ENCODE measurements around the gene SPIB. TPM values are rescaled to one million over a fixed set of nuclear protein-coding genes. Genes with fewer than 3 reads are reported as not detected.

SPIB gene
- total and polyA plus RNA-seq, 2 of the 4 experiments (the other 2 are of a cell fraction), result not detected

DNA sequence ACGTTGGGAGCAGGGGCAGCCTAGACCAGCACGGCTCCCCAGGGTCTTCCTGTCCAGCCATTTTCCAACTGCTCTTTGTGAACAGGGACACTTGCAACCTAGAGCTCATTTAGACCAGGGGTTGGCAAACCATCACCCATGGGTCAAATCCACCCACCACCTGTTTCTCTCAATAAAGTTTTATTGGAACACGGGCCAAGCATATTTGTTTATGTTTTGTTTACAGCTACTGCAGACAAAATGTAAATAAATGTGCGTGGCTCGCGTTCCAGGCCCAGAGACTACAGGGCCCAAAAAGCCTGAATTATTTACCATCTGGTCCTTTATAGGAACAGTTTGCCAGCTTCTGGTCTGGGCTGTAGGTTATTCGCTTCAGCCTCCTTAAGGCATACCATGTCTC is 44.2 kb downstream of the SPIB start:
- H3K27ac ChIP-seq (ENCODE audit: insufficient read depth, low read length), result no peak overlapping the region
- BruUV-seq (replicated peaks), result no TSS peak
- H2AK5ac ChIP-seq (ENCODE audit: low read depth, low read length), result no peak overlapping the region
- H3K36me3 ChIP-seq (ENCODE audit: control insufficient read depth, insufficient read depth, low read length), result no peaks in the 10 kb centered on the region
- H2BK120ac ChIP-seq (ENCODE audit: low read depth, low read length), result no peak overlapping the region
- dilution Hi-C loops (cut with HindIII; ENCODE audit: low sequenced_read_pairs, unreplicated experiment) (no loop called here), in situ Hi-C loops (cut with MboI; ENCODE audit: low sequenced_read_pairs) (loop anchor here (5.0 kb wide), 1 partner anchor 96 kb away; the partner anchor contains the start of gene NAPSA), intact Hi-C loops (cut with micrococcal nuclease) (no loop called here)
- H3K4me1 ChIP-seq (ENCODE audit: control insufficient read depth, insufficient read depth, low read length), result no peaks in the 10 kb centered on the region
- ChIA-PET POLR2A (ENCODE audit: unreplicated experiment) (no interaction called here), CTCF (interaction anchor here (1.0 kb wide), 1 partner anchor 93 kb away, joined by 3 read pairs; no protein-coding TSS in a partner anchor)
- H2BK20ac ChIP-seq (ENCODE audit: low read depth, low read length), result no peak overlapping the region
- H2AK9ac ChIP-seq (replicated peaks; ENCODE audit: low read depth, low read length, poor library complexity), result no peak overlapping the region
- H2AFZ ChIP-seq (replicated peaks; ENCODE audit: low read length, poor library complexity), result no peak overlapping the region
- H4K91ac ChIP-seq (ENCODE audit: insufficient read depth, low read depth, low read length), result no peak overlapping the region
- no peak overlapping the region for H3K4me3 ChIP-seq (ENCODE audit: insufficient read depth, low read depth, low read length)
- H3K27me3 ChIP-seq (ENCODE audit: control insufficient read depth, insufficient read depth, low read length), result peaks cover 8% of the 10 kb centered on the region; the same call in 1 of the 2 replicates
- DNase-seq, result no peak
- no peak overlapping the region for H3K14ac ChIP-seq (replicated peaks; ENCODE audit: low read depth, low read length)
- H3K18ac ChIP-seq (ENCODE audit: low read depth, low read length), result no peak overlapping the region
- no peak overlapping the region for H4K8ac ChIP-seq (ENCODE audit: low read depth in 2 of 2, low read length in 2 of 2)
- ATAC-seq (ENCODE audit: low read depth), result no peak
- H2BK15ac ChIP-seq (ENCODE audit: low read depth, low read length), result no peak overlapping the region
- no peaks in the 10 kb centered on the region for H3K9me1 ChIP-seq (ENCODE audit: insufficient read depth, low read length)
- H3K79me1 ChIP-seq (ENCODE audit: low read depth in 1 of 2, low read length in 2 of 2), result no peaks in the 10 kb centered on the region
- WGBS, 2 experiments (ENCODE audit: extremely low coverage in 2 of 2, insufficient read length in 1 of 2), result no CpG with 5 or more reads among the region's 7 CpGs
- H4K20me1 ChIP-seq (ENCODE audit: insufficient read depth, low read length), result no peaks in the 10 kb centered on the region
- no peak overlapping the region for H3K23ac ChIP-seq (ENCODE audit: low read depth, low read length)
- no peak for TF ChIP-seq POLR2A (IDR thresholded peaks at IDR 0.05; ENCODE audit: low read depth, low read length)
- TF ChIP-seq CEBPB (IDR thresholded peaks at IDR 0.05; ENCODE audit: low read depth, low read length), result no peak
- TF ChIP-seq NFE2L2 (IDR thresholded peaks at IDR 0.05; ENCODE audit: low read depth, low read length), result no peak
- TF ChIP-seq RCOR1 (IDR thresholded peaks at IDR 0.05; ENCODE audit: insufficient replicate concordance, low read length), result no peak
- no peak for TF ChIP-seq FOS (IDR thresholded peaks at IDR 0.05; ENCODE audit: low read depth, low read length)
- TF ChIP-seq, protein P1, sequence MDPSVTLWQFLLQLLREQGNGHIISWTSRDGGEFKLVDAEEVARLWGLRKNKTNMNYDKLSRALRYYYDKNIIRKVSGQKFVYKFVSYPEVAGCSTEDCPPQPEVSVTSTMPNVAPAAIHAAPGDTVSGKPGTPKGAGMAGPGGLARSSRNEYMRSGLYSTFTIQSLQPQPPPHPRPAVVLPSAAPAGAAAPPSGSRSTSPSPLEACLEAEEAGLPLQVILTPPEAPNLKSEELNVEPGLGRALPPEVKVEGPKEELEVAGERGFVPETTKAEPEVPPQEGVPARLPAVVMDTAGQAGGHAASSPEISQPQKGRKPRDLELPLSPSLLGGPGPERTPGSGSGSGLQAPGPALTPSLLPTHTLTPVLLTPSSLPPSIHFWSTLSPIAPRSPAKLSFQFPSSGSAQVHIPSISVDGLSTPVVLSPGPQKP (IDR thresholded peaks at IDR 0.05; ENCODE audit: borderline replicate concordance, low read depth, low read length), result no peak
- TF ChIP-seq MXI1 (IDR thresholded peaks at IDR 0.05; ENCODE audit: borderline replicate concordance, low read depth, low read length), result no peak
- TF ChIP-seq MAFK (IDR thresholded peaks at IDR 0.05; ENCODE audit: low read depth, low read length), result no peak
- TF ChIP-seq, protein P2, sequence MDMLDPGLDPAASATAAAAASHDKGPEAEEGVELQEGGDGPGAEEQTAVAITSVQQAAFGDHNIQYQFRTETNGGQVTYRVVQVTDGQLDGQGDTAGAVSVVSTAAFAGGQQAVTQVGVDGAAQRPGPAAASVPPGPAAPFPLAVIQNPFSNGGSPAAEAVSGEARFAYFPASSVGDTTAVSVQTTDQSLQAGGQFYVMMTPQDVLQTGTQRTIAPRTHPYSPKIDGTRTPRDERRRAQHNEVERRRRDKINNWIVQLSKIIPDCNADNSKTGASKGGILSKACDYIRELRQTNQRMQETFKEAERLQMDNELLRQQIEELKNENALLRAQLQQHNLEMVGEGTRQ (IDR thresholded peaks at IDR 0.05; ENCODE audit: low read depth, low read length), result no peak
- TF ChIP-seq CHD1 (IDR thresholded peaks at IDR 0.05; ENCODE audit: low read depth, low read length), result no peak
- H3K9me3 ChIP-seq (ENCODE audit: control insufficient read depth, insufficient read depth, low read length), result no peaks in the 10 kb centered on the region
- H3K56ac ChIP-seq (ENCODE audit: extremely low read depth, insufficient read depth, low read length), result no peak overlapping the region
- no peak overlapping the region for H3K4me2 ChIP-seq (ENCODE audit: low read depth, low read length)
- no peak overlapping the region for H3K9ac ChIP-seq (ENCODE audit: low read depth, low read length)
- no peak overlapping the region for H3K4ac ChIP-seq (ENCODE audit: low read depth, low read length)
- H2BK5ac ChIP-seq (ENCODE audit: low read depth, low read length, poor library complexity, severe bottlenecking), result no peak overlapping the region
- no peak overlapping the region for H4K5ac ChIP-seq (ENCODE audit: low read depth, low read length)
